ENCODE data around the gene RRP36.

DNA sequence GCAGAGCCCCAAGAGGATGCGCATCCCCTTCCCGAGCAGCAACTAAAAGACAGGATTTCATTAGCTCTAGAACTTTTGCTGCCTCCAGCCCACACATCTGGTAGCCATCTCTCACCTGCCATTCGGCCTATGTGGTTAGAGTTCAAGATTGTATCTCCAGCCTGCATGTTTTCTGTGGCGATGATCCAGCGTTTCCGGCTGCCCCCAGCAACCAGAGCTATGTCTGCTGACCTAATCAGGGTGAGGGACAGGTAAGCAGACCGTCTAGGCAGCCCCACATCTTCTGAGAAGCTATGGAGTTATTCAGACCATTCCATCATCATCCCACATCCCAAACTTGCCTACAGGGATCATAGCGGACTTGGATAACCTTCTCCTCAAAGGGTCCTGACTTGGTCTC is 34.5 kb downstream of the RRP36 start:
- TF ChIP-seq EP300 (IDR thresholded peaks at IDR 0.05; ENCODE audit: low read depth) (no peak), POLR2A (IDR thresholded peaks at IDR 0.05) (no peak)
- TF ChIP-seq, protein P1, sequence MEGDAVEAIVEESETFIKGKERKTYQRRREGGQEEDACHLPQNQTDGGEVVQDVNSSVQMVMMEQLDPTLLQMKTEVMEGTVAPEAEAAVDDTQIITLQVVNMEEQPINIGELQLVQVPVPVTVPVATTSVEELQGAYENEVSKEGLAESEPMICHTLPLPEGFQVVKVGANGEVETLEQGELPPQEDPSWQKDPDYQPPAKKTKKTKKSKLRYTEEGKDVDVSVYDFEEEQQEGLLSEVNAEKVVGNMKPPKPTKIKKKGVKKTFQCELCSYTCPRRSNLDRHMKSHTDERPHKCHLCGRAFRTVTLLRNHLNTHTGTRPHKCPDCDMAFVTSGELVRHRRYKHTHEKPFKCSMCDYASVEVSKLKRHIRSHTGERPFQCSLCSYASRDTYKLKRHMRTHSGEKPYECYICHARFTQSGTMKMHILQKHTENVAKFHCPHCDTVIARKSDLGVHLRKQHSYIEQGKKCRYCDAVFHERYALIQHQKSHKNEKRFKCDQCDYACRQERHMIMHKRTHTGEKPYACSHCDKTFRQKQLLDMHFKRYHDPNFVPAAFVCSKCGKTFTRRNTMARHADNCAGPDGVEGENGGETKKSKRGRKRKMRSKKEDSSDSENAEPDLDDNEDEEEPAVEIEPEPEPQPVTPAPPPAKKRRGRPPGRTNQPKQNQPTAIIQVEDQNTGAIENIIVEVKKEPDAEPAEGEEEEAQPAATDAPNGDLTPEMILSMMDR (IDR thresholded peaks at IDR 0.05), result no peak

Data from transverse colon (tissue), 3 donors.